AG04450 (cell line): ENCODE measurements around the gene TESK1. TPM values are rescaled to one million over a fixed set of nuclear protein-coding genes. Genes with fewer than 3 reads are reported as not detected.
"Not testable (repeated sequence)": the region's sequence is repeated elsewhere in the genome, so short reads cannot be mapped to it uniquely, and the experiment has no call there.

Source experiments
- CTCF ChIA-PET: fragments of 300-600, 350-600 bp; formaldehyde crosslinking; extraction: SDS; loops from one replicate; lab custom pipeline; 2022; ENCODE audit warnings: antibody characterized with exemption, inconsistent platforms; lab: Charles Lee
- POLR2A ChIA-PET: fragments of 350-600 bp; formaldehyde crosslinking; extraction: SDS; loops from one replicate; lab custom pipeline; 2021; ENCODE audit warnings: antibody characterized with exemption, inconsistent platforms; lab: Yijun Ruan, JAX
- DNase-seq: peaks from one replicate; pipeline ENCODE4 v3.0.0-alpha.2; 2011; ENCODE audit warnings: low read depth, low spot score
- H3K27ac ChIP-seq: one replicate; pipeline ENCODE4 v1.5.1; 2012; ENCODE audit warnings: low read depth, low read length, control low read depth
- H3K27me3 ChIP-seq: one replicate; pipeline ENCODE4 v1.6.0; 2012; ENCODE audit warnings: low read length; ENCODE audit not compliant: control insufficient read depth, insufficient read depth
- H3K4me3 ChIP-seq: 2 replicates; pipeline ENCODE4 v1.5.1; 2011; ENCODE audit warnings: mild to moderate bottlenecking, low read depth, low read length, control low read depth
- H3K9me3 ChIP-seq: 2 replicates; pipeline ENCODE4 v1.5.1; 2012; ENCODE audit warnings: low read length; ENCODE audit not compliant: control insufficient read depth, insufficient read depth
- CTCF ChIP-seq: IDR thresholded peaks from 2 replicates; pipeline ENCODE4 v1.5.1; 2011; ENCODE audit warnings: low read depth, low read length, control low read depth, inconsistent platforms
- polyA plus RNA-seq: library from polyadenylated mRNA; depleted of rRNA; stranded (reverse); fragments of >200 nt; gene quantifications from 2 replicates; pipeline ENCODE4 v1.2.3, GENCODE V29; 2011

Gene TESK1
- polyA plus RNA-seq, 1 experiment: 12.8 TPM

- ChIA-PET CTCF (interaction anchor here (1.0 to 1.2 kb wide), 2 partner anchors 11 to 32 kb away, joined by 3 read pairs; no protein-coding TSS in a partner anchor), POLR2A (no interaction called here)
- Histone ChIP-seq H3K27ac (no peak overlapping the region), H3K4me3 (no peak overlapping the region), H3K9me3 (no peaks in the 10 kb centered on the region), H3K27me3 (no peaks in the 10 kb centered on the region)
- TF ChIP-seq CTCF: no peak
- DNase-seq: no peak
These were observed 30.7 kb downstream of the TESK1 start for GRCh38 chr9:35635730-35636129.

DNA sequence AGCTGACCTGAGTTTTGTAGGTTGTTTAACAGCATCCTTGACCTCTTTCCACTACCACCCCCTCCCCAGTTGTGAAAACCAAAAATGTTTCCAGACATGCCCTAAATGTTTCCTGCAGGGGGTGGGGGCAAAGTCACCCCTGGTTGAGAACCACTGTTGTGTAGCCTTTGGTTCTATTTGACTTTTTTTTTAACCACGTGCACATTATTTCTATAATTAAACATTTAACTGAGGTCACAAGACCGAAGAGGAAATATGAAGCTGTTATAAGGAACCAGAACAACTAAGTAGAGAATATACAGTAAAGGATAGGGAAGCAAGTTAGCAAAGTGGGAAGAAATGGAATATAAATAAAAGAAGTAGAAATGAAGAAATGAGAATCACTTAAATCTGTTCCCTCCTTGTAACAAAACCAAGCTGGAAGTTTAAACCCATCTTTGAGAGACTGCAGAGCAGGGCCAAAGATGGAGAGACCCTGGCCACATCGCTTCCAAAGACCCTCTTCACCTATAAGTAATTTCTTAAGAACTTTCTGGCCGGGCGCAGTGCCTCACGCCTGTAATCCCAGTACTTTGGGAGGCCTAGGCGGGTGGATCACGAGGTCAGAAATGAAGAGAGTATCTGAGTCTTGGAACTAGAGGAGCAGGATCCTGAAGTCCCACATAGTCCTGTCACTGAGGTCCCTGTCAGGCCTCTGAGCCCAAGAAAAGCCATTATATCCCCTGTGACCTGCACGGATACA, 31.2 kb downstream of the TESK1 start:
- no peak overlapping the region for H3K4me3 ChIP-seq
- H3K9me3 ChIP-seq: no peaks in the 10 kb centered on the region
- CTCF ChIA-PET: interaction anchor here (1.2 kb wide), 1 partner anchor 11 kb away, joined by 3 read pairs; no protein-coding TSS in a partner anchor
- no peak for TF ChIP-seq CTCF
- no peaks in the 10 kb centered on the region for H3K27me3 ChIP-seq
- POLR2A ChIA-PET: no interaction called here
- H3K27ac ChIP-seq: no peak overlapping the region
- DNase-seq: no peak

GRCh38 chr9:35636877-35637246, 31.8 kb downstream of the TESK1 start:
- POLR2A ChIA-PET, H3K4me3 ChIP-seq, H3K9me3 ChIP-seq, H3K27ac ChIP-seq, CTCF ChIA-PET, H3K27me3 ChIP-seq, DNase-seq: not testable (repeated sequence)

- H3K9me3 ChIP-seq: not testable (repeated sequence)
These were observed 32.4 kb downstream of the TESK1 start for GRCh38 chr9:35637427-35637955.

DNA sequence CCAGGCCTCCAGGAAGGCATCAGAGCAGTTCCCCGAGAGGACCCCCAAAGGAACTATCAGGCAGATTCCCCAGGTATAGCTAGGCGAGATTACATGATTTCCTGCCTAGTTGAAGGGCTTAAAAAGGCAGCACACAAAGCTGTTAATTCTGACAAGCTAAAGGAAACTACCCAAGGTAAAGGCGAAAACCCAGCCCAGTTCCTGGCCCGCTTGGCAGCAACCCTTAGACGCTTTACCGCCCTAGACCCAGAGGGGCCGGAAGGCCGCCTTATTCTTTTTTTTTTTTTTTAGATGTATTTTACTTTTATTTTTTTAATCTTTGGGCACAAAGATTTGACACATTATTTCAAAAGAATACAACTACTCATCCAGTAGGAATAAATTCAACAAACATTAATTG, 33.7 kb downstream of the TESK1 start:
- H3K27ac ChIP-seq, H3K4me3 ChIP-seq, H3K9me3 ChIP-seq, DNase-seq, H3K27me3 ChIP-seq: not testable (repeated sequence)
- CTCF ChIA-PET: interaction anchor here (1.0 kb wide), 1 partner anchor 35 kb away, joined by 3 read pairs; no protein-coding TSS in a partner anchor
- POLR2A ChIA-PET: interaction anchor here (0.7 kb wide), 1 partner anchor 807 kb away, joined by 3 read pairs; no protein-coding TSS in a partner anchor

More at GRCh38 chr9:35637427-35637955, 32.4 kb downstream of the TESK1 start:
- POLR2A ChIA-PET, H3K4me3 ChIP-seq, H3K27me3 ChIP-seq, DNase-seq, CTCF ChIA-PET, H3K27ac ChIP-seq: not testable (repeated sequence)

GRCh38 chr9:35639225-35639624, 34.2 kb downstream of the TESK1 start:
- ChIA-PET POLR2A (interaction anchor here (0.7 kb wide), 1 partner anchor 806 kb away, joined by 3 read pairs; no protein-coding TSS in a partner anchor), CTCF (interaction anchor here (1.0 to 1.1 kb wide), 2 partner anchors 19 to 36 kb away, joined by 3 read pairs; partner anchors contain the start of genes CCDC107 and RMRP)
- H3K9me3 ChIP-seq, H3K27me3 ChIP-seq, H3K27ac ChIP-seq, H3K4me3 ChIP-seq, DNase-seq: not testable (repeated sequence)
